SHP77 (cell line): ENCODE data around the gene MID1IP1.
A peak's percentile ranks its signal among the peaks of the same experiment; 100 is the strongest.

Experiments used
- DNase-seq, 2 experiments: peaks; one replicate each; lab custom pipeline; 2025; lab: John Stamatoyannopoulos, UW

Gene MID1IP1, protein sequence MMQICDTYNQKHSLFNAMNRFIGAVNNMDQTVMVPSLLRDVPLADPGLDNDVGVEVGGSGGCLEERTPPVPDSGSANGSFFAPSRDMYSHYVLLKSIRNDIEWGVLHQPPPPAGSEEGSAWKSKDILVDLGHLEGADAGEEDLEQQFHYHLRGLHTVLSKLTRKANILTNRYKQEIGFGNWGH

DNA sequence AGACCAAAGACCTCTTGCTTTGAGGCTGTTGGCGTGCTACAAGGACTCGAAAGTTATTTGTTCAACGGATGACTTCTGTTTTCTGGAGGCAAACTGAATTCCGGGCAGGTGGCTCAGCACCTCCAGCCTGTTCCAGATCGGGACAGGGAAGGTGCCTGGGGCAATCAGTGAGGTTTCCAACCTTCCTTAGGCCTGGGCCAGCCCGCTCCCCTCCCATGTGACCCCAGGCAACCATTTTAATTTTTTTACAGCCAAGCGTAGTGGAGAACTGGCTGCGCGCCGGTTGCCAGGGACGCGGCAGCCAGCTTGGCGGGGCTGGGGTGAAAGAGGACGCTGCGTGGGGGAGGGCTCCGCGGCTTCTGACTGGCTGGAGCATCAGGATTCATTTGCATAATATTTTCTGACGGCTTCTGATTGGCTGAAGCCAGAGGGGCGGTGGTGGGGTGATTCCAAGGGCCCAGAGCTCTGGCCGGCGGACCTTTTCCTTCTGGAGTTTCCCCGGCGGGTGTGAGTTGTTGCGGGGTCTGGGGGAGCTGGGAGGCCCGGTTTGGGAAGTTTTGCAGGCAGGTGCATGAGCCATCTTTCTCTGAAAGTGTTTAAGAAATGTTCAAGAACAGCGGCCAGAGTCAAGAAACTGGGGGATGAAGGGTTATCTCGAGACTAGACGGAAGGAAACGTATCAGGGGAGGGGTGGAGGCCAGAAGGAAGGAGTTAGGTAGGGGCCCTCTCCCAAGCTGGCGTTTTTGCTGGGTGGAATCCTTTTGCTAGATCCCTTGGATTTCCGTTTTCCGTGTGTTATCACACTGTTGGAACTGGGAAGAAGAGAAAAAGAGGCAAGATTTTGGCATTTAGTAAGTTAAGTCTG is at the start of gene MID1IP1:
TSS of gene MID1IP1 (plus strand) at position 479 of the 865 bp plus-strand sequence. CDS start 3,488 bp downstream, outside the sequence.
- DNase-seq, result peak; percentile 68 to 79

DNA sequence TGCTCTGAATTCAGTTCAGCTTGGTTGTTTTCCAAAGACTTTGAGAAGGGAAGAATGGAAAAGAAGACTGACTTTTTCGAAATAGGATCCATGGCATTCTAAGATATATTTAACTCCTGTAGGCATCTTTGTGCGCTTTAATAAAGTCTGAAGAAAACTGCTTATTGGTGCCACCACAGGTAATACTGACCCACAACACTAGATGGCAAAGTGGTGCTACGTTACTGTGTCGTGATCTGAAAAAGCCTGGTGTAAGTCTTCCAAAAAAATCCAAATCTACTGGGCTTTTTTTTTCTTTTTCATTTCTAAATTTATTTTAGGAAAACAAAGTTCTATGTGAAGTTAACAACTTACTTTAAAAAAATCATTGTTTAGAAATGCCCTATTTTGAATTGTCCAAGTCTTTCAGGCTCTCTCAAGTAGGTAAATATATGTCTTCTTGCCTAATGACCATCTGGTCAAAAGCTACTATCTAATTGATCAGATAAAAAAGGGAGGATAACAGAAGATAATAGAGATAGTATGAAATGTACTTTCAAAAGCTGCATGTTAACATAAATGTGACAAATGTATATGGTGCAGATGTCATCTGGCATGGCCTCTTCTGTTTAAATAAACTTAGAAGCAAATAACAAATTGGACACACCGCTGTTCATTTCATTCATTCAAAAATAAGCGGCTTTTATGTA is 47.0 kb upstream of the MID1IP1 start:
- peak in 1 of 2 experiments; percentile 9 for DNase-seq

DNA sequence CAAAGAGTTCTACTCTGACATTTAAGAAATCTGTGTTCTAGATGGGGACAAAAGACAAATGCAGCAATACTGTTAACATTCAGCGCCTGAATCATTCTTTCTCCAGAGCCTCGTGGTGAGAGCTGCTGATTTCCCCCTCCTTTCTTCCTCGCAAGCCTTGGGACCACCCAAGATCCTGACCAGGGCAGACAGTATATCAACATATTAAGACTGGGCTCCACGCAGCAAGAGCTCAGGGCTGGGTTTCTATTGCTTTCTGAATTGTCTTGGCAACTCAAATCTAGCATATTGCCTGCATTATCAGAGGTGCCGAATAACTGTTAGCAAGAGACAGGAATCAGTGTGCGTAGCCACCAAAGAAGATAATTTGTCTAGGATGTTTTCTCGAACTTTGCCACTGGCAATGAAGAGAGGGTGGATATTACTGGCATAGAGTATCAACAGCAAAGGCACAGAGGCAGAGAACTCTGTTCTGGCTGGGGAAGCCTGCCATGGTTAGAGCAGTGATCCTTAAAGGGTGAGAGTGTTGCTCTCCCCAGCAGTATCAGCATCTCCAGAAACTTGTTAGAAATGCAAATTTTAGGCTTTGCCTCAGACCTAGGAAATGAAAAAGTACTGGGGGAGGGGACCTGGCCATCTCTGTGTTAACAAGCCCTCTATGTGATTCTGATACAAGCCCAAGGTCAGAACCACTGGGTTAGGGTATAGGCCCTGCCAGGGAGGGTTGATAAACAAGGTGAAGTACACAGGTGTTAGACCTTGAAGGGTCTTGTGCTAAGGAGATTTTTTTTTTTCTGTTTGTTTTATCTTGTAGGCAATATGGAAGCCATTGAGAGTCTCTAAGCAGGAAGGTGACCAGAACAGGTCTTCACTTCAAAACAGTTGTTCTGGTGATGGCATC is 46.2 kb upstream of the MID1IP1 start:
- DNase-seq, result no peak

DNA sequence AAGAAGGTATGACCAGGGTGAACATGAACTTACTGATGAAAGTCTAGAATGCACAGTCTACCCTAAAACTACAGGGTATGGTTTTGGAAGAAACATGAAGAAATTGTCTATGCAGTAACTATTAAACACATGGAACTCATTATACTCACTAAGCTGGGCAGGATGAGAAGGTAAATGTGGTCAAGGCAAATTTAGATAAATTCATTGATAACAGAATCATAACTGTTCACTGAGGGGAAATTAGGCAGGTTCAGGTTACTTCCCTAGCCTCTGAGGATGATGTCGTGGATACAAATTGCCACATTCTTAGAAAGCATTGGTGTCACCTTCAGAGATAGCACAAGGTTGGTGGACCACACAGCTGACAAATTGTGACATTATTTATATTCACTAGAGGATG is 40.4 kb upstream of the MID1IP1 start:
- DNase-seq, result no peak

DNA sequence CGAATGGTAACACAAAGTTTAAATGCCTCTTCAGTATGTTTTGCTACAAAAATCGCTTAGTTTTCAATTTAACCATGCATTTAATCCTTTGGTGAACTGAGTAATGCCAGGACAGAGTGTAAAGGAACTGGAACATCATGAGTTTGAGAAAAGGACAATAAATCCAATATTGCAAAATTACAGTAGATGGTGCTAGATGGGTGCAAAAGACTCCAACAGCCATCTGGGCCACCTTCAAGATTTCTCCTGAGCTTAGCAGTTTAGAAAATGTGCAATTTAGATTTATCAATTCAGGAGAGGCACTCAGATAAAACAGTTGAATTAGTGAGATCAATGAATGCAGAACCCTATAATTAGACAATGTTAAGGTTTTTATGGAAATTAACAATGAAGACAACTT is 33.2 kb upstream of the MID1IP1 start:
- DNase-seq, result no peak

DNA sequence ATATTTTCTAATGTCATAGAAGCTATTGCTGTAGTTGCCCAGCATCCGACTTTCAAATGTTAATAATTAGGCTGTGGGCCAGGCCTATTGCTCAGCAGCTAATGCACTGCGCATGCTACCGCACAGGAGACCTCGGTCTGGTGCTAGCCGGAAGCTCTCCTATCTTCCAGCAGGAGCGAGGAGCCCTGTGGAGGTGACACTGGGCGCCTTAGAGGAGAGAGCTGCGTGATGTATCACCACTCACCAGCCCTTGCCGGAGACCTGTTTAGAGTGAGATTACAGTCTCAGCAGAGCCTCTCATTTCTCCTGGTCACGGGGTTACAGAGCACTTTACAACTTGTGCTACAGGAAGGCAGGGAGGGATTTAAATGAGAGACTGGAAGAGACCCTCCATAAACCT is 31.1 kb upstream of the MID1IP1 start:
- DNase-seq, result no peak

DNA sequence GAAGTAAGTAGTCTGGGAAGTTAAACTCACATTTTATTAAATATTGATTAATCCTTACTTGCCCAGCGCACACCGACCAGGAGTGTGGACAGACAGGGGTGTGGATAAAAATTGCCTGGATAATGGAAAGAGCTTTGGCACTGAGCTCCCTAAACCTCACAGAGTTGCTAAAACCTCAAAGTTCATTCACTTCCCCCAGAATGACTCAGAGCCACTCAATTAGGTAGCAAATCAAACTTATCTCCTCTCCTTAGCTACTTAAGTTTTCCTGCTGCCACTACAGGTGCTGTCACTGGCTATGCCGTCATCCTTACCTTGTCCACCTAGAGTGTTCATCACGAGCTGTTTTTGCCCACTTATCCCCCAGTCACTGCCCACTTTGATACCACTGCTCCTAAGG is 27.0 kb upstream of the MID1IP1 start:
- DNase-seq, result no peak

DNA sequence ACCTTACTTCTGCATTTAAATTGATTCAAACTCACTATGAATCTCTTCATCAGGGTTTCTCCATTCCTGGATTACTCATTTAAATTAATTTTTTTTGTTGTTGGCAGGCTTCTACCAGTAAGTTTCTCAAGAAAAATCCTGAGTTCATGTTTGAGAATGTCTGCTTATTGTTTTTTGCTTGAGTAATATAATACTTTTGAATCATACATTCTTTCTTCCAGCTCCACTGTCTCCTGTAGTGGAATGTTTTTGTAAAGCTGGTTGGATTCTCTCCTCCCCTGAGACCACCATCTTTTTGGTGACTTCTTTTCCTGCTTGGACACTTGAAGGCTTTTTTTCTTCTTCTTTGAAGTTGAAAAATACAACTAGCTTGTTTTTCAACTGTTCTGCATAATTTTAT is 4.3 kb upstream of the MID1IP1 start:
- no peak for DNase-seq

DNA sequence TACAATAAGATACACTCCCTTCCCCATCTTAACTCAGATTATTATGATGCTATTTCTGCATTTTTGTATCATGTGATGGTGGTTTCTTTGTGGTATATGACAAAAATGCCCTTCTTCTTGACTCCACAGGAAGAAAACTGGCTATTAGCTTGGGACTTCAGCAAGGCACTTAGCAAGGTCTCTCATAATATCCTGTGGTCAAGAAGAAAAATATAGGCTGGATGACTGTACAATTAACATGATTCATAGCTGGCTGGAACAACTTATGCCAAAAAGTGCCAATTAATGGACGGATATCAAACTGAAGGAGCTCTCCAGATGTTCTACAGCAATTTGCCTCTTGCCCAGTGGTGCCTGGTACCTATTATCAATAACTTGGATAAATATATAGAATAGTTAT is 2.3 kb upstream of the MID1IP1 start:
- DNase-seq, result no peak

DNA sequence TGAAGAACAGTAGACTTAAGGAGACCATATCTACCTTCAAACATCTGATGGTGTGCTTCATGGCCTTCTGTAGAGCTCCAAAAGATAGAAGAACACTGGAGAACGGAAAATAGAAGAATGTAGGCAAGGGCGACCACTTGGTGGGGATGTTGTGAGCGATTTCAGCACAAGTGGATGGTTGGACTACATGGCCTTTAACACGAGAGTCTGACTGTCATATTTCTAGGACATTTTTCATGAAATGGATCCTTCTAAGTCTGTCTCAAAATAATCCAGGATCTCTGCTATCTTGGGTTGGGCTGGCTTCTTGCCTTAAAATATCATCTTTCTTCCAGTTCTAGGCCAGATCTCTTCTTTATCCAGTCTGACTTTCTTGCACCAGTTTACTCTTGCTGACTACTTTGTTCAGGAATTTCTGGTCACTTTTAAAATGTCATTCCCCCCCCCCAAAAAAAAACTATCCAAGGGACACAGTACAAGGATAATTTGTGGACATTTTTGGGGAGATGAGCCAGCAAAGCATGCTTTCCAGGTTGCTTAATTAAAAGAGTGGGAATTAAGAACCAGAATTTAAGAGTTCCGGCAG is 1.2 kb upstream of the MID1IP1 start:
- no peak for DNase-seq

DNA sequence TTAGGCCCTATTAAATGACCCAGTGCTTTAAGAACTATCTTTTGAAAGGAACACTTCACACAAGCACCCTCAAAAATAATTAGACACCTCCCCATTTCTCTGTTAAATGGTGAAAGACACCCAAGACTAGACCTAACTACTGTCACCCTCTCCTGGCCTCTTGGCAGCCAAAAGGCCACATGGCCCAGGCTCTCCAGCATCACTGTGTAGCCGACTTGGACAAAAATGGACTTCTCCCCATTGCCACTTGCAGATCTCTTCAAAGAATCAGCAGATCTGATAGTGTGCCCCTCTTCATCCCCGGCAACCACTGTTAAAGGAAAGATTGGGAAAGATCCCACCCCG is 2.0 kb downstream of the MID1IP1 start:
- DNase-seq, result no peak

DNA sequence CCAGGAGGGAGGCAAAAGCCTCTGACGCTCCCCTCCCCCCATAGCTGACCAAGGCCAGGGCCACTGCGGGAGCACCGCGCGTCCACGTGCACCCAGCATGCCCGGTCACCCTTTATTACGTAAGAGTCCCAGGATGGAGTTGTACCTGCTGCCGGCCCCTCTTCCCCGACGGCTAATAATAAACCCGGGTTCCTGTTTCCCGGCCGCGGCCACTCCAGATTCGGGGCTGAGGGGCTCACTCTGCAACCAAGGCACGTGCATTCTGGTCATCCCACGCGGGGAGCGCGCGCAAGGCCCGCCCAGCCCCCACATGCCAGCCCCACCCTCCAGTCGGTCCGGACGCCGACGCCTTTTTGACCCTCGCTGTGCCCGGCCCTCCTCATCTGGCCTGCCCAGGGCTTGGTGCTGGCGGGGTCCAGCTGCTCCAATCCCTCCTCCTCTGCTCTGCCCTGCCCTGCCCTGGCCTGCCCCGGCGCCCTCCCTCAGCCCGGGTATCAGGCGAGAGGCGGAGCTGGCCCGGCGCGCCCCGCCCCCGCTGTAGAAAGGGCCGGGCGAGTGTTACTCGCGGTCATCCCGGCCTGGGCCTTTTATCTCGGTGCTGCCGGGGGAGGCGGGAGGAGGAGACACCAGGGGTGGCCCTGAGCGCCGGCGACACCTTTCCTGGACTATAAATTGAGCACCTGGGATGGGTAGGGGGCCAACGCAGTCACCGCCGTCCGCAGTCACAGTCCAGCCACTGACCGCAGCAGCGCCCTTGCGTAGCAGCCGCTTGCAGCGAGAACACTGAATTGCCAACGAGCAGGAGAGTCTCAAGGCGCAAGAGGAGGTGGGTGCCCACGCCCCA is 2.6 kb downstream of the MID1IP1 start:
- DNase-seq, result peak; percentile 68 to 72

DNA sequence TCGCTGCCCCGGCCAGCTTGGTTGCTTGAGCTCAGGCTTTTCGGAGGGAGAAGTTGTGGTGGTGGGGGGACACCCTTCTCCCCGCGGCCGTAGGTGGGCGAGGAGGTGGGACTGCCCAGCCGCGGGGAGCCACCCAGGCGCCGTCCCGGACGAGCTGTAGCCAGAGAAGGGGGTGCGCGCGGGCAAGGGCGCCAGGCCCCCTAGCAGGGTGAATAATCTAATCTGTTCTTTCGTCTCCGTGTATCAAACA is 3.1 kb downstream of the MID1IP1 start:
- no peak for DNase-seq

DNA sequence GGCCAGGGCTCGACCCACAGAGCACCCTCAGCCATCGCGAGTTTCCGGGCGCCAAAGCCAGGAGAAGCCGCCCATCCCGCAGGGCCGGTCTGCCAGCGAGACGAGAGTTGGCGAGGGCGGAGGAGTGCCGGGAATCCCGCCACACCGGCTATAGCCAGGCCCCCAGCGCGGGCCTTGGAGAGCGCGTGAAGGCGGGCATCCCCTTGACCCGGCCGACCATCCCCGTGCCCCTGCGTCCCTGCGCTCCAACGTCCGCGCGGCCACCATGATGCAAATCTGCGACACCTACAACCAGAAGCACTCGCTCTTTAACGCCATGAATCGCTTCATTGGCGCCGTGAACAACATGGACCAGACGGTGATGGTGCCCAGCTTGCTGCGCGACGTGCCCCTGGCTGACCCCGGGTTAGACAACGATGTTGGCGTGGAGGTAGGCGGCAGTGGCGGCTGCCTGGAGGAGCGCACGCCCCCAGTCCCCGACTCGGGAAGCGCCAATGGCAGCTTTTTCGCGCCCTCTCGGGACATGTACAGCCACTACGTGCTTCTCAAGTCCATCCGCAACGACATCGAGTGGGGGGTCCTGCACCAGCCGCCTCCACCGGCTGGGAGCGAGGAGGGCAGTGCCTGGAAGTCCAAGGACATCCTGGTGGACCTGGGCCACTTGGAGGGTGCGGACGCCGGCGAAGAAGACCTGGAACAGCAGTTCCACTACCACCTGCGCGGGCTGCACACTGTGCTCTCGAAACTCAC is 3.6 kb downstream of the MID1IP1 start:
- no peak for DNase-seq

DNA sequence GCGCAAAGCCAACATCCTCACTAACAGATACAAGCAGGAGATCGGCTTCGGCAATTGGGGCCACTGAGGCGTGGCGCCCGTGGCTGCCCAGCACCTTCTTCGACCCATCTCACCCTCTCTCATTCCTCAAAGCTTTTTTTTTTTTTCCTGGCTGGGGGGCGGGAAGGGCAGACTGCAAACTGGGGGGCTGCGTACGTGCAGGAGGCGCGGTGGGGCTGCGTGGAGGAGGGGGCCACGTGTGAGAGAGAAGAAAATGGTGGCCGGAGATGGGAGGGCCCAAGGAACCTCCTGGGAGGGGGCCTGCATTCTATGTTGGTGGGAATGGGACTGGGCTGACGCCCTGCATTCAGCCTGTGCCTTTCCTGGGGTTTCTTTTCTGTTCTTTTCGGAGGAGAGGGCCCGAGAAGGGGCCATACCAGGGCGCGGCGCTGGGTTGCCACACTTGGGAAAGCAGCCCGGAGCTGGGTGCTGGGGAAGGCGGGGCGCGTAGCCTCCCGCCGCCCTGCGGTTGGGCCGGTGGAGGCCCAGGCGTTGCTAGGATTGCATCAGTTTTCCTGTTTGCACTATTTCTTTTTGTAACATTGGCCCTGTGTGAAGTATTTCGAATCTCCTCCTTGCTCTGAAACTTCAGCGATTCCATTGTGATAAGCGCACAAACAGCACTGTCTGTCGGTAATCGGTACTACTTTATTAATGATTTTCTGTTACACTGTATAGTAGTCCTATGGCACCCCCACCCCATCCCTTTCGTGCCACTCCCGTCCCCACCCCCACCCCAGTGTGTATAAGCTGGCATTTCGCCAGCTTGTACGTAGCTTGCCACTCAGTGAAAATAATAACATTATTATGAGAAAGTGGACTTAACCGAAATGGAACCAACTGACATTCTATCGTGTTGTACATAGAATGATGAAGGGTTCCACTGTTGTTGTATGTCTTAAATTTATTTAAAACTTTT is 4.5 kb downstream of the MID1IP1 start:
- DNase-seq, result peak; percentile 3 to 32

DNA sequence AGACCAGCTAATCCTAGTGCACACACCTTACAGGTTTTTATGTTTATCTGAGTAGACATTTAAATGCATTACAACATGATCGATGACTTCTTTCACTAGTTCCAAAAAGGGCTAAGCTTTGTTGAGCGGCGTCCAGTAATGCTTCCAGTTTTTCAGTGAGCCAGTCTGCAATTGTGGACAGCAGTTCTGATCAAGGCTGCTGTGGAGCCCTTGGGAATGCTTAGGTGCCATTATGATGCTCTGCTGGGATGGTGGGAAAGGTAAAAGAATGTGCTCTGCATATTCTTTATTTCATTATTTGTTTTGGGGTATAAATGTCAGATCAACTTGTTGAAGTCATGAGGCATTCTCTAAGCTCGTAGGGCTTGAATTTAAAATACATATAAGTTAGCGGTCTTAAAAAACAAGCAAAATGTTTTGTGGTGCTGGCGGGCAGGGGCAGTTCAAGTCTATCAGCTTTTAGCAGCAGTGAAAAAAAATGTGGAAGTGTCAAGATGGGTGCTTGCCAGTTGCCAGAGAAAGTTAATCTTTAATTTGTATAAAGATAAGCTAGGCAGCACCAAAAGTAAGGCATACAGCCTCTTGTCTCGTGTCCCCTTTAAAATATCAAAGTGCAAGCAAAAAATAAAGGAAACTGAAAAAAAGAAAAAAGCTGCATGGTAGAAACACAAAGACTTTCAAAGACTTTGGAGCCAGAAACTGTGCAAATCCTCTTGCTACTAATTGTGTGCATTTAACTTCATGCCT is 5.8 kb downstream of the MID1IP1 start:
- DNase-seq, result no peak

DNA sequence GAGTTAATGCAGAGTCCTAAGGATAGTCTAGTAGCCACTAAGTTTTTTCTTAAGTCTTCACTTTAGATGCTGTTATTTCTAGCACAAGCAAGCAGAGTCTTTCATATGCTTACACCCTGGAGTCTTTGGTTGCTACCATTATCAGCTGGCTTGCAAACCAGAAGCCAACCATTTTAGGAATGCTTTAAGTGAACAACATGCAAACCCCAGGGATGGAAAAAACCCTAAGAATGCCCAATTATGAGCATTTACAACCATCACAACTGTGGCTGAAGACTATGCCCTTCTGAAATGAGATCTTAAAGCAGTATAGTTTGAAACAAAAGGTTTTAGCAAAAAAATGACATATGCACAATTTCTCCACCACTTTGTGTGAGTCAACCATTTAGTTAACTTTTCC is 6.6 kb downstream of the MID1IP1 start:
- DNase-seq, result no peak

DNA sequence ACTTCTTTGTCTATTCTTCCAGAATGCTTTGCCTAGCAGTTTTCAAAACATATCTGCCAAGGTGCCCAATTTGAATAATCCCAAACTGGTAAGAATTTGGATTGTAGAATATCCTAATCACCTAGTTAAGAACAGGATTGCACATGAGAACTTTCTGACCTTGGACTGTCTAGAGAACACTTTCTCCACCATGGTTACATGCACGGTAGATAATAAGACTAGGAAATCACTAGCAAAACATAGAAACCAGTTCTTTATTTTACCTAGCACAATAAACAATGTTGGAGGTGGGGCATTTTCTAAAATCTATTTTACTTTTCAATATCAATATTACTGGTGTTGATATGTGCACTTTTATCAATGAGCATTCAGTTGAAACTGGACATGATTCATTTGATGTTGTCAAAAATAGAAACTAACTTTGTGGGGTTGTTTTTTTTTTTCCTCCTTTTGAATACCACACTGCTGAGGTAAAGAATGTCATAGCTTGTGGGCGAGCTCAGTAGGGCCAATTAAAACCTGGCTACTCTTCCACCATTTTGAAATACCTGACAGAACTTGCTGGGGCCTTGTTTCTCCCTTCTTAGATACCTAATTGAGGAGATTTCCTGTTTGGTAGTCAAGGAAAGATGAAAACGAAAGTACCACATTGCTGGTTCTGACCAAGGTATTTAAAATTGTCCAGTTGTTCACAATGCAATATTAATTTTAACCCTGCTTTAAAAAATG is 10.4 kb downstream of the MID1IP1 start:
- DNase-seq, result no peak
